Measurements from ENCODE around the gene KIAA1217. TPM values are rescaled to one million over a fixed set of nuclear protein-coding genes. Genes with fewer than 3 reads are reported as not detected.
A peak's percentile ranks its signal among the peaks of the same experiment; 100 is the strongest.
"Not testable (repeated sequence)": the region's sequence is repeated elsewhere in the genome, so short reads cannot be mapped to it uniquely, and the experiment has no call there.

The KIAA1217 gene
- polyA plus RNA-seq, 2 donors, result 18.3 to 22.2 TPM

DNA sequence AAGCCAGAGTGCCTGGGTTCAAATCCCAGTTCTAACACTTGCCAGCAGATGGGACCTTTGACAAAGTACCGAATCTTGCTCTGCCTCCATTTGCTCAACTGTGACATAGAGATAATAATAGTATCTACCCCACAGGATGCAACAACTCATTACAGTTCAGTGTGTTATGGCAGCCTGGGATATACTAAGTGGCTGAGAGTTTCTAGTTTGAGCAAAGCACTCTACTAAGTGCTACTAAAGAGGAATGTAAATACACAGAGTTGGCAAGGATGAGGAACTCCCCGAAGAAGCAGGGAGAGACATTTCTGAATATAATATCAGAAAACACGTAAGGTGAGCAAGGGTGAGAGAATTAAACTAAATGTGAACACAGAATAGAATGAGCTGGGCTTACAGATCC lies 271.5 kb downstream of the KIAA1217 start:
- Histone ChIP-seq H3K27ac (ENCODE audit: low read depth in 2 of 2, low read length in 1 of 2) (no peak overlapping the region), H3K4me1 (ENCODE audit: control insufficient read depth in 2 of 2, insufficient read depth in 2 of 2, low read length in 1 of 2) (peaks cover 0 to 5% of the 10 kb centered on the region in 2 donors), H3K9me3 (ENCODE audit: control insufficient read depth in 2 of 2, insufficient read depth in 1 of 2, low read depth in 1 of 2, low read length in 1 of 2) (no peaks in the 10 kb centered on the region), H3K27me3 (ENCODE audit: control insufficient read depth in 1 of 2, insufficient read depth in 2 of 2, low read length in 2 of 2) (no peaks in the 10 kb centered on the region), H3K36me3 (ENCODE audit: control insufficient read depth in 2 of 2, insufficient read depth in 2 of 2, low read length in 1 of 2) (peaks cover 0 to 5% of the 10 kb centered on the region in 2 donors), H3K4me3 (ENCODE audit: low read depth in 1 of 2, low read length in 2 of 2) (no peak overlapping the region)
- 77 to 78% methylated on average over 3 of the region's 3 CpGs for WGBS, 2 donors

DNA sequence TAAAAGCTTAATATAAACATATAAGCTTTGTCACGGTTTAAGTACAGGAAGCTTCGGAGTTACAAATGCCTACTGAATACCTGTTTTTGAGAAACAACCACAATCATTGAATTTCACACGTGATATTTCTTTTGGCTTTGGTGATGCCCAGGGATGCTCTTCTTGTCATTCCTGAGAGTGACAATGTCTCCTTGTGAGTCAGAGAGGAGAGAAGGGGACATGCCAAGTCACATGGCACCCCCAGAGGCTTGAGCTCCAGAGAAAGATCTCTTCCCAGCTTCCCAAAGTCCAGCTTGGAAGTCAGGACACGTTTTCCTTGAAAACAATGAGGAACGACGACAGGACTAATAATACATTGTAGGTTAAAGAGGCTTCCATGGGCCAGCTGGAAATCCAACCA lies 272.3 kb downstream of the KIAA1217 start:
- Histone ChIP-seq H3K27me3 (ENCODE audit: control insufficient read depth in 1 of 2, insufficient read depth in 2 of 2, low read length in 2 of 2) (no peaks in the 10 kb centered on the region), H3K27ac (ENCODE audit: low read depth in 2 of 2, low read length in 1 of 2) (no peak overlapping the region), H3K36me3 (ENCODE audit: control insufficient read depth in 2 of 2, insufficient read depth in 2 of 2, low read length in 1 of 2) (peaks cover 0 to 12% of the 10 kb centered on the region in 2 donors), H3K4me3 (ENCODE audit: low read depth in 1 of 2, low read length in 2 of 2) (no peak overlapping the region), H3K9me3 (ENCODE audit: control insufficient read depth in 2 of 2, insufficient read depth in 1 of 2, low read depth in 1 of 2, low read length in 1 of 2) (no peaks in the 10 kb centered on the region), H3K4me1 (ENCODE audit: control insufficient read depth in 2 of 2, insufficient read depth in 2 of 2, low read length in 1 of 2) (peaks cover 0 to 5% of the 10 kb centered on the region in 2 donors)
- 70 to 74% methylated on average over 6 of the region's 6 CpGs for WGBS, 2 donors

DNA sequence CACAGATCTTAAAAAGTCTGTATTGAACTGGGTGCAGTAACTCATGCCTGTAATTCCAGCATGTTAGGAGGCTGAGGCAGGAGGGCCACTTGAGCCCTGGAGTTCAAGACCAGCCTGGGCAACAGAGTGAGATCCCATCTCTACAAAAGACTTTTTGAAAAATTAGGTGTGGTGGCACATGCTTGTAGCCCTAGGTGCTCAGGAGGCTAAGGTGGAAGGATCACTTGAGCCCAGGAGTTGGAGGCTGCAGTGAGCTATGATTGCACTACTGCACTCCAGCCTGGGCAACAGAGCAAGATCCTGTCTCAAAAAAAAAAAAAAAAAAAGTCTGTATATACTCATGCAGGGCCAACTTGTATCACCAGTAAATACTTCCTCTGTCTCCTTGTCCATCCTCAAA lies 273.8 kb downstream of the KIAA1217 start:
- H3K36me3 ChIP-seq (ENCODE audit: control insufficient read depth in 2 of 2, insufficient read depth in 2 of 2, low read length in 1 of 2), result peaks cover 7 to 14% of the 10 kb centered on the region in 2 donors
- H3K9me3 ChIP-seq (ENCODE audit: control insufficient read depth in 2 of 2, insufficient read depth in 1 of 2, low read depth in 1 of 2, low read length in 1 of 2); H3K27ac ChIP-seq (ENCODE audit: low read depth in 2 of 2, low read length in 1 of 2); H3K4me3 ChIP-seq (ENCODE audit: low read depth in 1 of 2, low read length in 2 of 2); H3K27me3 ChIP-seq (ENCODE audit: control insufficient read depth in 1 of 2, insufficient read depth in 2 of 2, low read length in 2 of 2); H3K4me1 ChIP-seq (ENCODE audit: control insufficient read depth in 2 of 2, insufficient read depth in 2 of 2, low read length in 1 of 2): not testable (repeated sequence)

DNA sequence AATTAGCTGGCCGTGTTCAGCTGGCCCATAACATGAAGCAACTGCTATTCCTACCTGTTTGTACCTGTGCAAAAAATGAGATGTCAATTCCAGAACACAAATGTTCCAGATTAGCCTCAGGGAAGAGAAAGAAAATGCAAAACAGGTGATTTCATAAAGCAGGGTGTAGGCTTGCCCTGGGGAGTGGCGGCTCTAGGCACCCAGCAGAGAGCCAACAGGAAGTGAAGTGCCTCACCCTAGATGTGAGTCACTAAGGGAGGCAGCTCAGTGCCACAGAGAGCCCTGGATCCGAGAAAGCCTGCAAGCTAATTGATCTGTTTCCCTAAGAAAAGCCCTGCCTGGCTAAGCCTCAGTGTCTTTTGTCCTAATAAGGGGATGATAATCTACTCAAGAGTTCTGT lies 274.8 kb downstream of the KIAA1217 start:
- H3K27ac ChIP-seq (ENCODE audit: low read depth in 2 of 2, low read length in 1 of 2), result peak overlapping the region; percentile 70 to 76
- H3K27me3 ChIP-seq (ENCODE audit: control insufficient read depth in 1 of 2, insufficient read depth in 2 of 2, low read length in 2 of 2), result no peaks in the 10 kb centered on the region
- no peaks in the 10 kb centered on the region for H3K9me3 ChIP-seq (ENCODE audit: control insufficient read depth in 2 of 2, insufficient read depth in 1 of 2, low read depth in 1 of 2, low read length in 1 of 2)
- peaks cover 7 to 14% of the 10 kb centered on the region in 2 donors for H3K36me3 ChIP-seq (ENCODE audit: control insufficient read depth in 2 of 2, insufficient read depth in 2 of 2, low read length in 1 of 2)
- WGBS, 2 donors, result 30 to 44% methylated on average over 3 of the region's 3 CpGs
- H3K4me3 ChIP-seq (ENCODE audit: low read depth in 1 of 2, low read length in 2 of 2), result no peak overlapping the region
- peaks cover 0 to 5% of the 10 kb centered on the region in 2 donors for H3K4me1 ChIP-seq (ENCODE audit: control insufficient read depth in 2 of 2, insufficient read depth in 2 of 2, low read length in 1 of 2)

DNA sequence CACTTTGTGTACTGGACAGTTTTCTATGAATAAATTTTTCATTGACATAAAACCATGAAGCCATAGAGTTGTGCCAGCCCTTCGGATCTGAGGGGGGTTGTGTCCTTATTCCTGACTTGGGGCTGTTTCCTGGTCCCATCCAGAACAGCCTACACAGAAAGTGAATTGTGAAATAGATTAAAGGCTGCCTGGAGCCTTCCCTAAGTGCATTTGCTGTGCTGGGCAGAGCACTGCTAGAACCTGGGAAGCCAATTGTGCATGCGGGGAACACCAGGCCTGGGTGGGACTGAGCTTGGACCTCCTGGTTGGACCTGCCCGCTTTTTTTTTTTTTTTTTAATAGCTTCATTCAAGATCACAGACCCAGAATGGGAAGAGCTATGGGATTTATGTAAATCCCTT lies 275.8 kb downstream of the KIAA1217 start:
- Histone ChIP-seq H3K27me3 (ENCODE audit: control insufficient read depth in 1 of 2, insufficient read depth in 2 of 2, low read length in 2 of 2) (no peaks in the 10 kb centered on the region), H3K4me1 (ENCODE audit: control insufficient read depth in 2 of 2, insufficient read depth in 2 of 2, low read length in 1 of 2) (peaks cover 0 to 5% of the 10 kb centered on the region in 2 donors), H3K36me3 (ENCODE audit: control insufficient read depth in 2 of 2, insufficient read depth in 2 of 2, low read length in 1 of 2) (peaks cover 7 to 14% of the 10 kb centered on the region in 2 donors), H3K9me3 (ENCODE audit: control insufficient read depth in 2 of 2, insufficient read depth in 1 of 2, low read depth in 1 of 2, low read length in 1 of 2) (no peaks in the 10 kb centered on the region), H3K4me3 (ENCODE audit: low read depth in 1 of 2, low read length in 2 of 2) (no peak overlapping the region), H3K27ac (ENCODE audit: low read depth in 2 of 2, low read length in 1 of 2) (peak overlapping the region; percentile 45 to 63)
- 48 to 75% methylated on average over 3 of the region's 3 CpGs for WGBS, 2 donors

DNA sequence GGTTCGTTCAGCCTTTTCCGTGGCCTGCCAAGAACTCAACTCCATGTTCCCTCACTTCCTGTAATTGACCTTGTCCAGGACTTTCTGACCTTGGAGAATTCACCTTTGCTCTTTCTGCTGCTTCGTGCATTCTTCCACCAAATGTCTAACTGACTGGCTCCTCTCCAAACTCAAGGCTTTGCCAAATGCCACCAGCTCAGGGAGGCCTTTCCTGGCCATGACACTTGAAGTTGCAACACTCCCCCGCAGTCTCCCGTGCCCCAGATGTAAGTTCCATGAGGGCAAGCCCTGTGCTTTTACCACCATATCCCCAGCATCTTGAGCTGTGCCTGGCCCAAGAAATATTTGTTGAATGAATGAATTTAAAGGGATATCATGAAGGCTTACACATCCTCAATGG lies 276.4 kb downstream of the KIAA1217 start:
- no peaks in the 10 kb centered on the region for H3K9me3 ChIP-seq (ENCODE audit: control insufficient read depth in 2 of 2, insufficient read depth in 1 of 2, low read depth in 1 of 2, low read length in 1 of 2)
- no peaks in the 10 kb centered on the region for H3K27me3 ChIP-seq (ENCODE audit: control insufficient read depth in 1 of 2, insufficient read depth in 2 of 2, low read length in 2 of 2)
- peak overlapping the region; percentile 45 to 63 for H3K27ac ChIP-seq (ENCODE audit: low read depth in 2 of 2, low read length in 1 of 2)
- peaks cover 7 to 14% of the 10 kb centered on the region in 2 donors for H3K36me3 ChIP-seq (ENCODE audit: control insufficient read depth in 2 of 2, insufficient read depth in 2 of 2, low read length in 1 of 2)
- H3K4me3 ChIP-seq (ENCODE audit: low read depth in 1 of 2, low read length in 2 of 2), result no peak overlapping the region
- 51 to 67% methylated on average over 5 of the region's 5 CpGs for WGBS, 2 donors
- peaks cover 0 to 5% of the 10 kb centered on the region in 2 donors for H3K4me1 ChIP-seq (ENCODE audit: control insufficient read depth in 2 of 2, insufficient read depth in 2 of 2, low read length in 1 of 2)

DNA sequence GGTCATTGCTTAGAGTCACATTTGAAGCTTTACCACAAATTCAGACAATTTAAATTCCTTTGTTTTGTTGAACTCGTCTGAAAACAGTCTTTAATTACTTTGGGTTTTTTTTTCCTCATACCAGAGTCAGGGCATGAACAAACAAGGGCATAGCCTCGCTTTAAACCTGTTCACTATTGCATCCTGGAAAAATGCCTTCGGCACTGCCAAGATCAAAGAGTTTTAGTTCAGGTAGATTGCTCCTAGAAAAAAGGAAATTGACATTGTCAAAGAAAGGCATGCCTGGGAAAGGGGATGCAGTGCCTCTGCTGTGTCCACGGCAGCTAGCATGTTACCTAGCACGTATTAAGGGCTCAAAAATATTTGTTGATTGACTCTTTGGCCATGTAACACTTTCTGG lies 279.7 kb downstream of the KIAA1217 start:
- Histone ChIP-seq H3K36me3 (ENCODE audit: control insufficient read depth in 2 of 2, insufficient read depth in 2 of 2, low read length in 1 of 2) (peaks cover 7 to 14% of the 10 kb centered on the region in 2 donors), H3K4me3 (ENCODE audit: low read depth in 1 of 2, low read length in 2 of 2) (no peak overlapping the region), H3K4me1 (ENCODE audit: control insufficient read depth in 2 of 2, insufficient read depth in 2 of 2, low read length in 1 of 2) (peaks cover 0 to 6% of the 10 kb centered on the region in 2 donors), H3K9me3 (ENCODE audit: control insufficient read depth in 2 of 2, insufficient read depth in 1 of 2, low read depth in 1 of 2, low read length in 1 of 2) (no peaks in the 10 kb centered on the region), H3K27ac (ENCODE audit: low read depth in 2 of 2, low read length in 1 of 2) (peak overlapping the region; percentile 54 to 67), H3K27me3 (ENCODE audit: control insufficient read depth in 1 of 2, insufficient read depth in 2 of 2, low read length in 2 of 2) (no peaks in the 10 kb centered on the region)
- WGBS, 2 donors, result 38 to 41% methylated on average over 5 of the region's 5 CpGs

DNA sequence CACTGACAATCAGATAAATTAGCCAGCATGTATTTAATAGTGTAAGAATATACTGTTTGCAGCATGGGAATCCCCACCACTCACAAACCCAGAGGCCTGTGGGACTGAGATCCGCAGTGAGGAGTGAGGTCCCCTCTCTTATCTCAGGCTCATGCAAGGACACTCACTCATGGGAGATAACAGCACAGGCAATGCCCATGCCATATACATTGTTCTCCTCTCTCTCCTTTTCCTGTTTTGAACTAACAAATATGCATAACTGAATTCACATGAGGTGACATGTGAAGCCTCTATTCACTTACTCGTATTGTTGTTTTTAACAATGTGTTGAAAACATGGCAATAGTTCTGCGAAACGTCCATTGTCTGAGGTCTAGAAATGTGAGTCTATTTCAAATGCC lies 284.2 kb downstream of the KIAA1217 start:
- Histone ChIP-seq H3K36me3 (ENCODE audit: control insufficient read depth in 2 of 2, insufficient read depth in 2 of 2, low read length in 1 of 2) (peaks cover 0 to 5% of the 10 kb centered on the region in 2 donors), H3K27me3 (ENCODE audit: control insufficient read depth in 1 of 2, insufficient read depth in 2 of 2, low read length in 2 of 2) (no peaks in the 10 kb centered on the region), H3K27ac (ENCODE audit: low read depth in 2 of 2, low read length in 1 of 2) (no peak overlapping the region), H3K9me3 (ENCODE audit: control insufficient read depth in 2 of 2, insufficient read depth in 1 of 2, low read depth in 1 of 2, low read length in 1 of 2) (no peaks in the 10 kb centered on the region), H3K4me1 (ENCODE audit: control insufficient read depth in 2 of 2, insufficient read depth in 2 of 2, low read length in 1 of 2) (peaks cover 0 to 4% of the 10 kb centered on the region in 2 donors), H3K4me3 (ENCODE audit: low read depth in 1 of 2, low read length in 2 of 2) (no peak overlapping the region)
- WGBS, 2 donors, result 78 to 80% methylated on average over 4 of the region's 4 CpGs

DNA sequence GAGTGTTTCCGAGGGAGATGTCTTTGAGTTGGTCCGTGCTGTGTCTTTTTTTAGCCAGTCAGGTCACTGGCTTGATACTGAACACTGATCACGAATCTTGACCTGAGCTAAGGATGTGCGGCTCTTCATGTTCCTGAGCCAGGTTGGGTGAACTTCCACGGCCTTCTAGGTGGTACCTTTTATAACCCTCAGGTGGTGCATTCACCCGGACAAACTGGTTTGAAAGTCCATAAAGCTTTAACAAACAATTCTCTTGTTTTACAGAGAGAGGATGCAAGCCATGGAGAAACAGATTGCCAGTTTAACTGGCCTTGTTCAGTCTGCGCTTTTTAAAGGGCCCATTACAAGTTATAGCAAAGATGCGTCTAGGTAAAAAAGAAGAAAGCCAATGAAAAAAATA lies 285.3 kb downstream of the KIAA1217 start:
- peaks cover 0 to 5% of the 10 kb centered on the region in 2 donors for H3K36me3 ChIP-seq (ENCODE audit: control insufficient read depth in 2 of 2, insufficient read depth in 2 of 2, low read length in 1 of 2)
- H3K27me3 ChIP-seq (ENCODE audit: control insufficient read depth in 1 of 2, insufficient read depth in 2 of 2, low read length in 2 of 2), result no peaks in the 10 kb centered on the region
- no peak overlapping the region for H3K4me3 ChIP-seq (ENCODE audit: low read depth in 1 of 2, low read length in 2 of 2)
- H3K27ac ChIP-seq (ENCODE audit: low read depth in 2 of 2, low read length in 1 of 2), result no peak overlapping the region
- H3K4me1 ChIP-seq (ENCODE audit: control insufficient read depth in 2 of 2, insufficient read depth in 2 of 2, low read length in 1 of 2), result peaks cover 0 to 4% of the 10 kb centered on the region in 2 donors
- no peaks in the 10 kb centered on the region for H3K9me3 ChIP-seq (ENCODE audit: control insufficient read depth in 2 of 2, insufficient read depth in 1 of 2, low read depth in 1 of 2, low read length in 1 of 2)
- 73 to 74% methylated on average over 8 of the region's 8 CpGs for WGBS, 2 donors

DNA sequence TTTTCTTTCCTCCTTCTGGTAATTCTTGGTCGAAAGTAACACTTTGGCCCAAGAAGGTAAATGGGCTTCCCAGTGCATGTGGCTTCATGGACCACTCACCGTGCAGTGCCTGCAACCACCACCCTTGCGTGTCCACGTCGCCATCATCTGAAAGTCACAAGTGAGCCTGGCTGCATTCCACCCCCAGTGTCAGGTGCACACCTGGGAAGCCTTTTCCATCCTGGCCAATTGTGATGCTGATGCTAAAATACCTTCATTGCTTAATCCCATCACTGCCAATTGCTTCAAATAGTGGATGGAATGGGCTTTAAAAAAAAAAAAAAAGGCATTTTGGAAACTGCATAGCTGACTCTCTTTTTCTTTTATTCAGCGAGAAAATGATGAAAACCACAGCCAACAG lies 285.8 kb downstream of the KIAA1217 start:
- no peaks in the 10 kb centered on the region for H3K27me3 ChIP-seq (ENCODE audit: control insufficient read depth in 1 of 2, insufficient read depth in 2 of 2, low read length in 2 of 2)
- H3K9me3 ChIP-seq (ENCODE audit: control insufficient read depth in 2 of 2, insufficient read depth in 1 of 2, low read depth in 1 of 2, low read length in 1 of 2), result no peaks in the 10 kb centered on the region
- H3K27ac ChIP-seq (ENCODE audit: low read depth in 2 of 2, low read length in 1 of 2), result no peak overlapping the region
- WGBS, 2 donors, result 92 to 96% methylated on average over 6 of the region's 6 CpGs
- H3K4me1 ChIP-seq (ENCODE audit: control insufficient read depth in 2 of 2, insufficient read depth in 2 of 2, low read length in 1 of 2), result peaks cover 0 to 4% of the 10 kb centered on the region in 2 donors
- no peak overlapping the region for H3K4me3 ChIP-seq (ENCODE audit: low read depth in 1 of 2, low read length in 2 of 2)
- H3K36me3 ChIP-seq (ENCODE audit: control insufficient read depth in 2 of 2, insufficient read depth in 2 of 2, low read length in 1 of 2), result peaks cover 0 to 5% of the 10 kb centered on the region in 2 donors

Data from esophagus (tissue), 2 donors.